GM06990 (cell line): ENCODE data around the gene ZBTB49.

Experiments used
- DNase-seq: peaks from one replicate; pipeline ENCODE4 v3.0.0-alpha.2; 2011; ENCODE audit not compliant: insufficient read length; ENCODE audit errors: extremely low read depth
- H3K27me3 ChIP-seq: replicated peaks from 2 replicates; pipeline ENCODE4 v1.6.0; 2011; ENCODE audit warnings: low read length; ENCODE audit not compliant: control insufficient read depth, insufficient read depth
- H3K36me3 ChIP-seq: 2 replicates; pipeline ENCODE4 v1.5.1; 2011; ENCODE audit warnings: low read length; ENCODE audit not compliant: control insufficient read depth, insufficient read depth
- H3K4me3 ChIP-seq: replicated peaks from 2 replicates; pipeline ENCODE4 v1.5.1; 2011; ENCODE audit warnings: low read depth, mild to moderate bottlenecking, control low read depth, low read length
- TF ChIP-seq, protein P1 (sequence below): IDR thresholded peaks from 2 replicates; pipeline ENCODE4 v1.5.1; 2011; ENCODE audit warnings: low read length, control low read depth, mild to moderate bottlenecking, inconsistent platforms; ENCODE audit not compliant: insufficient read depth, poor library complexity, severe bottlenecking

The ZBTB49 gene

DNA sequence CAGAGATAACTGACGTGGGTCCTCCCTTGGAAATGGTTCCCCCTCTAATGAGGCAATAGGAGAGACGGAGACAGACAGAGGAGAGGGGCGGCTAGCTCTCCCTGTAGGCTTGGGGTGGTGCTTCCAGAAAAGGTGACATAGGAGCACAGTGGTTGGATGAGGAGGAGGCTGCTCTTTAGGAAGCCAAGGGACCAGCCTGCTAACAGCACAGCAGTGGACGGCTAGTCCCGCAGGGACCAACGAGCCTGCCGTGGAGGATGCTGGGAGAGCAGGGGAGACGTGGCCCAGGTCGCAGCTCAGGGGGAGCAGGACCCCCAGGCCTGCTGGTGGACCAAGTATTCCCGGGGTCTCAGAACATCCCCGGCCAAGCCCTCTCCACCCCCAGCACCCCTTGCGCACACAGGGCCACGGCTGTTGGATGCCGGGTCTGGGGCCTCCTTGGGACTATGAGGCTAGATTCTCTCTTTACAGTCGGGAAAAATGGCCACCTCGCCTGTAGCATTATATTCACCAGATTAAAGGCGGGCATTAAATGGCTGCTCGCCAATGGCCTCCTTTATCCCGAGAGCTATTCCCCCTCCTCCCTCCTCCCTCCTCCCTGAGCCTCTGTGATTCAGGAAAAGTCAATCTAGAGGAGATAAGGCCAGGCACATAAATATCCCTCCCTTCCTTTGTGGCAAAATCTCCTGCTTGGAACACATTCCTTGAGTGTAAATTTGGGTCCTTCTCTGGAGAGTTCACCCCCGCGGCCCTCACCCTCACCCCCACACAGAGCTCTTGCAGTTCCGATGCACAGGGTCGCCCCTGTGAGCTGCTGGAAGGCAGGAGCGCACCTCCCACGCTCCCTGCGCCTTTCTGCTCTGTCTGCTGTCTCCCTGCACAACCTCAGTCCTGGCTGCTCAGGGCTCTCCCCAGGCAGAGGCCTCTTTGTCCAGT lies 66.3 kb downstream of the ZBTB49 start:
- DNase-seq: no peak
- TF ChIP-seq, protein P1, sequence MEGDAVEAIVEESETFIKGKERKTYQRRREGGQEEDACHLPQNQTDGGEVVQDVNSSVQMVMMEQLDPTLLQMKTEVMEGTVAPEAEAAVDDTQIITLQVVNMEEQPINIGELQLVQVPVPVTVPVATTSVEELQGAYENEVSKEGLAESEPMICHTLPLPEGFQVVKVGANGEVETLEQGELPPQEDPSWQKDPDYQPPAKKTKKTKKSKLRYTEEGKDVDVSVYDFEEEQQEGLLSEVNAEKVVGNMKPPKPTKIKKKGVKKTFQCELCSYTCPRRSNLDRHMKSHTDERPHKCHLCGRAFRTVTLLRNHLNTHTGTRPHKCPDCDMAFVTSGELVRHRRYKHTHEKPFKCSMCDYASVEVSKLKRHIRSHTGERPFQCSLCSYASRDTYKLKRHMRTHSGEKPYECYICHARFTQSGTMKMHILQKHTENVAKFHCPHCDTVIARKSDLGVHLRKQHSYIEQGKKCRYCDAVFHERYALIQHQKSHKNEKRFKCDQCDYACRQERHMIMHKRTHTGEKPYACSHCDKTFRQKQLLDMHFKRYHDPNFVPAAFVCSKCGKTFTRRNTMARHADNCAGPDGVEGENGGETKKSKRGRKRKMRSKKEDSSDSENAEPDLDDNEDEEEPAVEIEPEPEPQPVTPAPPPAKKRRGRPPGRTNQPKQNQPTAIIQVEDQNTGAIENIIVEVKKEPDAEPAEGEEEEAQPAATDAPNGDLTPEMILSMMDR: no peak
- no peak overlapping the region for H3K4me3 ChIP-seq
- H3K27me3 ChIP-seq: no peaks in the 10 kb centered on the region
- no peaks in the 10 kb centered on the region for H3K36me3 ChIP-seq

- Histone ChIP-seq H3K4me3 (no peak overlapping the region), H3K27me3 (no peaks in the 10 kb centered on the region), H3K36me3 (no peaks in the 10 kb centered on the region)
- no peak for DNase-seq
- TF ChIP-seq, protein P1: no peak
Observed at GRCh38 chr4:4358093-4358854, 68.2 kb downstream of the ZBTB49 start.

- Histone ChIP-seq H3K4me3 (no peak overlapping the region), H3K27me3 (no peaks in the 10 kb centered on the region), H3K36me3 (no peaks in the 10 kb centered on the region)
- TF ChIP-seq, protein P1: no peak
- no peak for DNase-seq
Observed at GRCh38 chr4:4361883-4362282, 71.8 kb downstream of the ZBTB49 start.

DNA sequence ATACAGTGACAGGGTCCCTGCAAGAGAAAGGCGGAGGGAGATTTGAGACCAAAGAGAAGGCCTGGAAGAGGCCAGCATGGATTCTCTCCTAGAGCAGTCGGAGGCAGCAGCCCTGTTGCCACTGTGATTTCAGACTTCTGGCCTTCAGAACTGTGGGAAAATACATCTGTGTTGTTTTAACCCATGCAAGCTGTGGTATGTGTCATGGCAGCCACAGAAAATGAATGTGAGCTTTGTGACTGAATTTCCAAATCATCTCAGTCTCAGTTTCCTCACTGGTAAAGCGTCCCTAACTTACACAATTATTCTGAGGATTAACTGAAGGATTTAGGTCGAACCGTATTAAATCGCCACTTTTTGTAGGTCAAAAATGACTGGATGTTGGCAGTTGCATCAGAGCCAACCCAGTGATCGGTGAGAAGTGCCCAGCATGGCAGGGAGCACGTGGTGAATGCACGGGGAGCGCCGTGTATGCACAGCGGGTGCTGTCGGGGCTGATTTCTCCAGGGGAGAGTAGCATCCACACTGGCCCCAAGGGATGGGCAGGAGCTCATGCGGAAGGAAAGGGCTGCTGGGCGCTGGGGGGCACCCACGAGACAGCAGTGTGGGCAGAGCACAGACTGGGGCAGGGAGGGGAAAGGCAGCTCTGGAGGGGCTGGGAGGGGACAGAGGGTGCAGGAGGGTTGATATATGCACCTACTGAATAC lies 73.1 kb downstream of the ZBTB49 start:
- DNase-seq: no peak
- TF ChIP-seq, protein P1: no peak
- no peak overlapping the region for H3K4me3 ChIP-seq
- no peaks in the 10 kb centered on the region for H3K36me3 ChIP-seq
- no peaks in the 10 kb centered on the region for H3K27me3 ChIP-seq

DNA sequence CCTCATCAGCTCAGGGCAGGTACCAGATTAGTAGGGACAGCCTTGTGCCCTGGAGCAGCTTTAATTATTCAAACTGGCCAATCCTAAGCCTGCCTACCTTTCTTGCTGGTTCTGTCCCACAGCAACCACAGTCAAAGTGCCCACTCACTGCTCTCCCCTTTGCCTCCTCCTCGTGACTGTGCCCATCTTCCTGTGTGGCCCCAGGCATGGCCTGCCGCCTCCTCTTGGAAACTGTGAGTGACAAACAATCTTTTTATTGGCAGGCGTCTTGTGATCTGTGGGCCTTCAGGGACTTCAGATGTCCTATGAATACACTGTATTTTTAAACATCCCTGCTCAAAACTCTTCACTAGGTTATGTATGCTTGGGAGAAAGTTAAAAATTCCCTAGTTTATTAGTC lies 74.0 kb downstream of the ZBTB49 start:
- Histone ChIP-seq H3K27me3 (no peaks in the 10 kb centered on the region), H3K36me3 (no peaks in the 10 kb centered on the region), H3K4me3 (no peak overlapping the region)
- TF ChIP-seq, protein P1: no peak
- DNase-seq: no peak
